SH-SY5Y (cell line): ENCODE results near the gene RNF41.

Experiments used
- GATA2 ChIP-seq: IDR thresholded peaks from 2 replicates; pipeline ENCODE4 v1.6.1; 2011; ENCODE audit warnings: mild to moderate bottlenecking, low read depth, low read length
- GATA3 ChIP-seq: IDR thresholded peaks from 2 replicates; pipeline ENCODE4 v1.6.1; 2011; ENCODE audit warnings: low read depth, mild to moderate bottlenecking, low read length, moderate library complexity

DNA sequence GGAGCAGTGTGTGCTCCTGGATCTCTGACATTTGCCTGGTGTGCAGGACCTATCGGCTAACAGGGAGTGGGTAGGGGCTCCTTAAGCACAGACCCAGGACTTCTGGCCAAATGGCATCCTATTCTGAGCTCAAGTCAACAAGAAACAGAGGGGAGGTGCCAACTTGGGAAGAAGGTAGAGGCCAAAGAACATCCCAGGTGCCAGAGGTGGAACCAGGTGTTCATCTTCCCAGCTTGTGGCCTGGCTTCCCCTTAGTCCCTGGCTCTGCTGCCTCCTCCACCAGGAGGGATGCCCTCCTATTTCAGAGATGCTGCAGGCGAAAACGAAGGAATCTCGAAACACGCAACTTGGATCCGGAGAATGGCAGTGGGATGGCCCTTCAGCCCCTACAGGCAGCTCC lies 14.4 kb upstream of the RNF41 start:
- TF ChIP-seq GATA2 = no peak
- no peak for TF ChIP-seq GATA3
